ENCODE results near the gene GP2.

Gene GP2

DNA sequence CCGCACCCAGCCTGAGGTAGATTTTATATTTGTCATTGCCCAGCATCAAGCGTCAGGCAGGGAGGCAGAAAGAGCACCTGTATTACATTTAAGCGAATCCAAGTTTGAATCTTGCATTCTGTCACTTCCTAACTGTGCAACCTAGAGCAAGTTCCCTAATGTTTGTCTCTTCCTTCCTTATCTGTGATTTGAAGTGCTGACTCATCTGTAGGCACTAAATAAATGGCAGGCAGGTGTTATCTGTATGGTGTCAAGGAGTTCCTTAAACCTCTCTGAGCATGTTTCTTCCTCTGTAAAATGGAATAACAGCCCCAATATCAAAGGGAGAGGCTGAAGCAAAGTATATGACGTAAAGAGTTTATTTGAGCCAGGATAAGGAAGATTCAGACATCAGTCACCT lies 24.3 kb downstream of the GP2 start:
- DNase-seq: no peak

DNA sequence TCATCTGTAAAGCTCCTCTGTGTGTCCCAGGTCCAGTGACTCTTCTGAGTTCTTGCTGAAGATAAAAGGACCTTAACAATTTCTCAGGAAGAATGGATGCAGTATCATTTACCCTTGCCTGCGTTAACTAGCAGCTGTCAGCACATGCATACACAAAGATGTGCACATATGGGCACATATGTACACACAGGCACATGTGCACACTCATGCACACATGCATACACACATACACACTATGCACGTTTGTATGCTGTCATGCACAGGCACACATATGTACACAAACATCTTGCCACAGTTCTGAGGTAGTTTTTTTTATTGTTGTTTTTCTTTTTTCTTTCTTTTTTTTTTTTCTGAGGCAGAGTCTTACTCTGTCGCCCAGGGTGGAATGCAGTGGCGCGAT lies 24.9 kb downstream of the GP2 start:
- DNase-seq: no peak

GRCh38 chr16:20301840-20302239 lies 25.5 kb downstream of the GP2 start:
- no peak for DNase-seq

DNA sequence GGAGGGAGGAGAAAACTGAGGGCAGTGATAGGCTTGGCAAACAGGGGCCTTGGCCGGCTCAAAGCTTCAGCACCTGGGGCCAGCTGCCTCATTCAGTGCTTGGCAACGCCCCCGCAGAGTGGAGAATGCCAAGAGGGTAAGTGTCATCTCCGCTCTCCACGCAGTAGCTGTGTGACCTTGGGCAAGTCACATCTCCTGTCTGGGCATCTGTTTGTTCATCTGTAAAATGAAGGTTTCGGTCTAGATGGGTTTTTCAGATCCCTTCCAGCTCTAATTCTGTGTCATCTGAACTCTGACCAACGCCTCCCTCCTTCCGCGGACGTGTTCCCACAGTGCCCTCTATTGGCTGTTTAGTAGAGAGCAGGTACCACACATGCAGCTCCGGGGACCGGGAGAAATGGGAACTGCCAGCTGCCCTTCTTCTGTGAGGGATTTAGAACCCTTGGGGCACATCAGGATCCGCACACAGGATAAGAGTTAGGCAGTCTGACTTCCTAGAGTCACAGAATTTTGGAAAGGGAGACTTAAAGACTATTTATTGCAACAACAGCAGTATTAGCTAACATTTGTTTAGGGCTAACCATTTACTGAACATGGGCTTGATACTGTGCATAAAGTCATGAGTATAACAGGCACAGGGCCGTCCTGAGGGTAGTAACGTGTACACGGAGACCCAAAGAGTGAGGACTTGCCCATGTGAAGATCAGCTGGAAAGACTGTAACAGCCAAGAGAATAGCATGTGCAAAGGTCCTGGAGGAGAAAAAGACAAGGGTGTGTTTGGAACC lies 26.8 kb downstream of the GP2 start:
- no peak for DNase-seq

DNA sequence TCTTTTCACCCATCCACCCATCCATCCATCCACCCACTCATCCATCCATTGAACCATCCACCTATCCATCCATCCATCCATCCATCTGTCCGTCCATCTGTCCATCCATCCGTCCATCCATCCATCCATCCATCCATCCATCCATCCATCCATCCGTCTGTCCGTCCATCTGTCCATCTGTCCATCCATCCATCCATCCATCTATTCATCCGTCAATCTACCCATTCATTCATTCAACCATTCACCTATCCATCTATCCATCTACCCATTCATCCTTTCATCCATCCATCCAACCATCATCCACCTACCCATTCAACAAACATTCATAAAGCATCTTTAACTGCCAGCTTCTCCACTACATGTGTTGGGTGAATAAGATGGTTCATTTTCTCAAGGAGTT lies 28.9 kb downstream of the GP2 start:
- no peak for DNase-seq

- DNase-seq: no peak
Measured at GRCh38 chr16:20291208-20292206, 35.8 kb downstream of the GP2 start.

DNA sequence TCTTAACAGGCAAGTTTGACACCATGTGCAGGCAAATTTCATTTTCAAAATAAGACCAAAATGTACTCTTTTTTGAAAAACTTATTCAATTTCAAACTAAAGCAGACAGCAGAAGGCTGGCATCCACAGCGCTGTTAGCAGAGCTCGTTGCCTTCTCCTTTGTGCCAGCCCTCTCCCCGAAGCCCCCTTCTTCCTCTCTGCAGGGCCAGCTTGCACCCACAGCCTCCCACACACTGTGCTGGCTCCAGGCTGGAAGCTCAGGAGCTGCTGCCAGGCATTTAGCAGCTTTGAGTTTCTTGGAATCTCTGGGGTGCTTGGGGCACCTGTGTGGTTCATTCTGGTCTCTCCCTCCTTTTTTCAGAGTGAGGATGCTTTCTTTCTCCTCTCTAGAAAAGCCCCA lies 37.7 kb downstream of the GP2 start:
- no peak for DNase-seq

DNA sequence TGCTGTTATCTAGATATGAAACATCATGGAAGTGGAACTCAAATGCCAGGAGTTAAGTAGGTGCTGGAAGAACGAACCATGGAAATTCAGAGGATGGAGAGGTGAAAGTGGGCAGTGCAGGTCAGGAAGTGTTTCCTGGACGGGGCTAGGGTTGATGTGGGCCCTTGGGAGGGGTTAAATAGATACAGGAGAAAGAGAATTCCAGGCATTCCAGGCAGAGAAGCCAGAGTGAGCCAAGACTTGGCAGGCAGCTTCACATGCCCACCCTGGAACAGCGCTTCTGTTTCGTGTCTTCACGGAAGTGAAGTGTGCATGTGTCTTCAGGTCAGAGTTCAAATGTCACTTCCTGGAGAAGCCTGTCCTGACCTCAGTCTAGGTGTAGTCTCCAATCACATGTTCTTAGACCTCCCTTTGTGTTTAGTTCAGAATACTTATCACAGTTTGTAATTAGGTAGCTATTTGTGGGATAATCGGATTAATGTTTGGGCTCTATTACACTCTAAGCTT lies 41.3 kb downstream of the GP2 start:
- no peak for DNase-seq

GRCh38 chr16:20280259-20280658 lies 47.1 kb downstream of the GP2 start:
- DNase-seq: no peak

- DNase-seq: no peak
Measured at GRCh38 chr16:20271893-20272292, 55.4 kb downstream of the GP2 start.

DNA sequence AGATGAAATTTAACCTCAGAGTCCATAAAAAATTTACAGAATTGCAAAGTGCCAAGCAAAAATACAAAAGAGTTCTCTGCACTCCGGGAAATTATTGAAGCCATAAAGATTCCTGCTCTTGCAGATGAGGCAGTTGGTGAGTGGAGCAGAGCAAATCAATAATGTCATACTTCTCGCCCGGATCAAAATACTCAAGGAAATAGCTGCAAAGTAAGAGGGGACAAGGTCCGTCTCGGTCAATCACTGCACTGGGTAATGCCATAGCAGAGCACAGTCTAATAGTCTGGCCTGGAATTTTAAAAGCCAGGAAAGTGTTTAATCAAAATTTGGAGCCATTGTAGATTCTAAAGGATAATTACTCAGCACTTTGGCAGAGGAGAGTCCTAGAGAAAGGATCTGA lies 58.9 kb downstream of the GP2 start:
- no peak for DNase-seq

DNA sequence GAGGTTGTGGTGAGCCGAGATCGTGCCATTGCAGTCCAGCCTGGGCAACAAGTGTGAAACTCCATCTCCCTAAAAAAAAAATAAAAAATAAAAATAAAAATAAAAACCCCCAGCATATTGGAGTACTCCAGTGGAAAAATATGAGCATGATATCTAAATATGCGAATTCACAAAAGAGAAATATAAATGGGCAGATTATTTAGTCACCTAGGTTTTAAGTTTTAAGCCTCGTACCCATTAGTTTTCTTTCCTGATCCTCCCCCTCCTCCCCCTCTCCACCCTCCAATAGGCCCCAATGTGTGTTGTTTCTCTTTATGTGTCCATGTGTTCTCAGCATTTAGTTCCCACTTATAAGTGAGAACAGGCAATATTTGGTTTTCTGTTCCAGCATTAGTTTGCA lies 62.3 kb downstream of the GP2 start:
- DNase-seq: no peak

GRCh38 chr16:20263138-20263855 lies 64.0 kb downstream of the GP2 start:
- no peak for DNase-seq

DNA sequence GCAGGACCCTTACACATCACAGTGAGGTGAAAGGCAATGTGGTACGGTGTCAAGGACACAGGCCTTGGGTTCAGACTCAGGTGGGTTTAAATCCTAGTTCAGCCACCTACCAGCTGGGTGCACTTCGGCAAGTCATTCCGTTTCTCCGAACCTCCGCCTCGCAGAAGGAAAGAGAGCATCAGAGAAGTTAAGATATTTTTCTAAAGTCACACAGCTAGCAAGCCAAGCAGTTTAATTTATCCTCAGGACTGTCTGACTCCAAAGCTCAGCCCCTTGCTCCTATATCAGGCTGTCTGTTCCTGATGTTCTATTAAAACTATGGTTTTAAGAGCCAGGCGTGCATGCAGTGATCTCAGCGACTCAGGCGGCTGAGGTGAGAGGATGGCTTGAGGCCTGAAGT lies 65.1 kb downstream of the GP2 start:
- DNase-seq: no peak

DNA sequence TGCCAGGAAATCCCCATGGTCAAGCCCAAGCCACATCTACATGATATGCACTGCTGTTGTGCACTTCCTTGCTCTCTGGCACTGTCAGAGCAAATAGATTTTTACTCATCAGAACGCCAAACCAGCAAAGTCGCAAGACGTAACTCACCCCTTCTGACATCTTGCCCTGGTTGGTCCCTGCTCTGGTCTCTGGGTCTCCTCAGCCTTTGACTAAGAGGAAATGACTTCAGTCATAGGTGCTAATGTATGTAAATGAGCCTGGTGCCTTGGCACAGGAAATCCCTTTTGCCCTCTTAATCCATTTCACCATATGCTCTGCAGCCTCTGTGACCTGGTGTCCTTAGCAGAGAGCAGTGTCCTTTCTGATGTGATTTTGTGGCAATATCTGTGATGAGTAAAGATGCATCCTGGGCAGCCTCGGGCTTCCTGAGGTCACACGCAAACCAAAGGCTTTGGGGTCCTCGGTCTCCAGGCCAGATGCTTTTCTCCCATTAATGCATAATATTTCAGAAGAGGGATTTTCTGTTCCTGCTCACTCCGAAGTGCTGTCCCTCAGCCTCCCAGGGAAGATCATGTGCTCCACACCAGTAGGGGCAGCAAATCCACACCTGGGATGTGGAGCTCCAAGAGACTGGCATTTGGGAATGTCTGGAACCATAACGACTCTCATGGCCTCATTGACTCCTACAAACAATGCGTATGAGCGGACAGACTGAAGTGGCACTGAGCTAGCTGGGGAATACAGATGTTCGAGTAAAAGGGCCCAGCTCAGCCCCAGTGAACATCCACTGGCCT lies 66.9 kb downstream of the GP2 start:
- no peak for DNase-seq
